HepG2 (cell line): ENCODE measurements around the gene NBL1. TPM values are rescaled to one million over a fixed set of nuclear protein-coding genes. Genes with fewer than 3 reads are reported as not detected.
A peak's percentile ranks its signal among the peaks of the same experiment; 100 is the strongest.

Experiments used
- FOXA3 ChIP-seq: IDR thresholded peaks from 2 replicates; pipeline ENCODE4 v1.6.1; 2016; ENCODE audit warnings: missing genetic modification reagents, missing compliant biosample characterization
- FOXO4 ChIP-seq: sonication (generic); formaldehyde crosslinking; conservative IDR thresholded peaks from 2 replicates; pipeline ENCODE4 v1.8.1; 2023; ENCODE audit warnings: missing genetic modification reagents
- KAT7 ChIP-seq: IDR thresholded peaks from 2 replicates; pipeline ENCODE4 v1.6.1; 2018; ENCODE audit warnings: borderline replicate concordance, missing compliant biosample characterization
- KMT2A ChIP-seq: sonication (generic); formaldehyde crosslinking; IDR thresholded peaks from 2 replicates; pipeline ENCODE4 v1.4.0; 2020; ENCODE audit warnings: missing genetic modification reagents
- MAX ChIP-seq: IDR thresholded peaks from 2 replicates; pipeline ENCODE4 v1.6.1; 2012; ENCODE audit warnings: inconsistent platforms
- MXI1 ChIP-seq: IDR thresholded peaks from 3 replicates; pipeline ENCODE4 v1.6.1; 2012; ENCODE audit warnings: low read depth, low read length, inconsistent platforms, borderline replicate concordance
- NFYC ChIP-seq: IDR thresholded peaks from 2 replicates; pipeline ENCODE4 v1.6.1; 2016; ENCODE audit warnings: missing genetic modification reagents, missing compliant biosample characterization
- NR2F6 ChIP-seq, 2 experiments: IDR thresholded peaks; 2 replicates each; pipeline ENCODE4 v1.6.1; 2016; ENCODE audit warnings: antibody characterized with exemption in 1 of 2, mild to moderate bottlenecking in 1 of 2
- RFX1 ChIP-seq: fragments of 450-650 bp; IDR thresholded peaks from 2 replicates; pipeline ENCODE4 v1.6.1; 2017
- RFXANK ChIP-seq: IDR thresholded peaks from 2 replicates; pipeline ENCODE4 v1.6.1; 2016
- TCF12 ChIP-seq, 2 experiments: fragments of 450-650 bp in 1 of 2; sonication (generic) in 1 of 2; formaldehyde crosslinking in 1 of 2; IDR thresholded peaks; 2 replicates each; pipeline versions ENCODE4 v1.6.1 to v1.8.0; 2017 to 2022; ENCODE audit warnings: antibody characterized with exemption in 1 of 2, mild to moderate bottlenecking in 1 of 2, missing genetic modification reagents in 1 of 2, moderate library complexity in 1 of 2
- THAP11 ChIP-seq: IDR thresholded peaks from 2 replicates; pipeline ENCODE4 v1.6.1; 2016; ENCODE audit warnings: missing biosample characterization, missing genetic modification reagents
- ZMAT3 ChIP-seq: sonication (generic); formaldehyde crosslinking; conservative IDR thresholded peaks from 2 replicates; pipeline ENCODE4 v1.7.0; 2021; ENCODE audit warnings: missing genetic modification reagents
- ZNF274 ChIP-seq: sonication (generic); formaldehyde crosslinking; IDR thresholded peaks from 2 replicates; pipeline ENCODE4 v1.5.1; 2020; ENCODE audit warnings: mild to moderate bottlenecking, missing genetic modification reagents
- ZNF432 ChIP-seq: sonication (generic); formaldehyde crosslinking; IDR thresholded peaks from 2 replicates; pipeline ENCODE4 v1.5.0; 2020; ENCODE audit warnings: missing genetic modification reagents, mild to moderate bottlenecking, borderline replicate concordance
- ZNF564 ChIP-seq: sonication (generic); formaldehyde crosslinking; IDR thresholded peaks from 2 replicates; pipeline ENCODE4 v1.8.1; 2023; ENCODE audit warnings: mild to moderate bottlenecking, missing genetic modification reagents
- ZNF841 ChIP-seq: sonication (generic); formaldehyde crosslinking; IDR thresholded peaks from 2 replicates; pipeline ENCODE4 v1.8.1; 2023; ENCODE audit warnings: missing genetic modification reagents, borderline replicate concordance
- polyA plus RNA-seq, 8 experiments: library from polyadenylated mRNA; depleted of rRNA in 3 of 8; stranded (reverse) in 7 of 8; unstranded in 1 of 8; fragments of >200 nt; fragmentation: Illumina TruSeq in 4 of 8; extraction: Trizol in 4 of 8; gene quantifications; 2 replicates each; pipeline versions ENCODE4 v1.2.1 to v1.2.3, GENCODE V29; 2011 to 2016; ENCODE audit warnings: low read depth in 4 of 8, missing spikeins in 1 of 8, mixed read lengths in 1 of 8; ENCODE audit not compliant: insufficient read depth in 1 of 8
- total RNA-seq, 5 experiments: library from RNA; depleted of rRNA; stranded (reverse); fragments of >200 nt; fragmentation: Illumina TruSeq; extraction: Trizol; gene quantifications; 2 replicates each; pipeline ENCODE4 v1.2.3, GENCODE V29; 2016; ENCODE audit warnings: low read depth in 1 of 5
- TF ChIP-seq, protein P1 (sequence below): sonication (generic); formaldehyde crosslinking; IDR thresholded peaks from 2 replicates; pipeline ENCODE4 v1.4.0; 2020; ENCODE audit warnings: missing genetic modification reagents
- TF ChIP-seq, protein P2 (sequence below): sonication (generic); formaldehyde crosslinking; IDR thresholded peaks from 2 replicates; pipeline ENCODE4 v1.4.0; 2020; ENCODE audit warnings: mild to moderate bottlenecking, missing genetic modification reagents

The NBL1 gene
- total and polyA plus RNA-seq, 2 of the 13 experiments (the other 11 are each of a cell fraction or from before 2014, with no cell fraction given) = 2.7 to 13.8 TPM

GRCh38 chr1:19596714-19597495, 47.2 kb upstream of the NBL1 start (continued):
- TF ChIP-seq ZMAT3 (CRISPR knock-in tag) (0 out of 2 replicates have a peak, but pooled peaks have one; percentile 51), ZNF841 (CRISPR knock-in tag) (no peak), ZNF564 (CRISPR knock-in tag) (peak; percentile 55; the same call in 1 of the 2 replicates), KAT7 (CRISPR knock-in tag) (peak; percentile 87; the same call in 1 of the 2 replicates), ZNF274 (no peak), MXI1 (peak; percentile 94), FOXA3 (0 out of 2 replicates have a peak, but pooled peaks have one; percentile 17), RFXANK (CRISPR knock-in tag) (no peak), ZNF432 (CRISPR knock-in tag) (no peak), NFYC (no peak), MAX (peak; percentile 49), RFX1 (peak; percentile 94), NR2F6 (IDR thresholded peaks at IDR 0.05) (peak; percentile 76; the same call in 1 of the 2 replicates), NR2F6 (CRISPR knock-in tag; IDR thresholded peaks at IDR 0.05) (peak; percentile 76; the same call in 1 of the 2 replicates), THAP11 (CRISPR knock-in tag) (peak; percentile 88), TCF12 (IDR thresholded peaks at IDR 0.05) (no peak), TCF12 (CRISPR knock-in tag; IDR thresholded peaks at IDR 0.05) (no peak), FOXO4 (CRISPR knock-in tag) (no peak), KMT2A (CRISPR knock-in tag) (peak; percentile 91)
- TF ChIP-seq, protein P1, sequence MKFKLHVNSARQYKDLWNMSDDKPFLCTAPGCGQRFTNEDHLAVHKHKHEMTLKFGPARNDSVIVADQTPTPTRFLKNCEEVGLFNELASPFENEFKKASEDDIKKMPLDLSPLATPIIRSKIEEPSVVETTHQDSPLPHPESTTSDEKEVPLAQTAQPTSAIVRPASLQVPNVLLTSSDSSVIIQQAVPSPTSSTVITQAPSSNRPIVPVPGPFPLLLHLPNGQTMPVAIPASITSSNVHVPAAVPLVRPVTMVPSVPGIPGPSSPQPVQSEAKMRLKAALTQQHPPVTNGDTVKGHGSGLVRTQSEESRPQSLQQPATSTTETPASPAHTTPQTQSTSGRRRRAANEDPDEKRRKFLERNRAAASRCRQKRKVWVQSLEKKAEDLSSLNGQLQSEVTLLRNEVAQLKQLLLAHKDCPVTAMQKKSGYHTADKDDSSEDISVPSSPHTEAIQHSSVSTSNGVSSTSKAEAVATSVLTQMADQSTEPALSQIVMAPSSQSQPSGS (CRISPR knock-in tag) = no peak
- TF ChIP-seq, protein P2, sequence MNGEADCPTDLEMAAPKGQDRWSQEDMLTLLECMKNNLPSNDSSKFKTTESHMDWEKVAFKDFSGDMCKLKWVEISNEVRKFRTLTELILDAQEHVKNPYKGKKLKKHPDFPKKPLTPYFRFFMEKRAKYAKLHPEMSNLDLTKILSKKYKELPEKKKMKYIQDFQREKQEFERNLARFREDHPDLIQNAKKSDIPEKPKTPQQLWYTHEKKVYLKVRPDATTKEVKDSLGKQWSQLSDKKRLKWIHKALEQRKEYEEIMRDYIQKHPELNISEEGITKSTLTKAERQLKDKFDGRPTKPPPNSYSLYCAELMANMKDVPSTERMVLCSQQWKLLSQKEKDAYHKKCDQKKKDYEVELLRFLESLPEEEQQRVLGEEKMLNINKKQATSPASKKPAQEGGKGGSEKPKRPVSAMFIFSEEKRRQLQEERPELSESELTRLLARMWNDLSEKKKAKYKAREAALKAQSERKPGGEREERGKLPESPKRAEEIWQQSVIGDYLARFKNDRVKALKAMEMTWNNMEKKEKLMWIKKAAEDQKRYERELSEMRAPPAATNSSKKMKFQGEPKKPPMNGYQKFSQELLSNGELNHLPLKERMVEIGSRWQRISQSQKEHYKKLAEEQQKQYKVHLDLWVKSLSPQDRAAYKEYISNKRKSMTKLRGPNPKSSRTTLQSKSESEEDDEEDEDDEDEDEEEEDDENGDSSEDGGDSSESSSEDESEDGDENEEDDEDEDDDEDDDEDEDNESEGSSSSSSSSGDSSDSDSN (CRISPR knock-in tag) = peak; percentile 98
